GM12878 (cell line): ENCODE data around the gene RETREG1. TPM values are rescaled to one million over a fixed set of nuclear protein-coding genes. Genes with fewer than 3 reads are reported as not detected.

Experiments
- ATAC-seq: fragments of 200-7000 bp; cut with Tn5 transposase; 3 replicates; pipeline ENCODE4 v1.9.1; 2020; ENCODE audit warnings: mild to moderate bottlenecking, moderate library complexity
- BruUV-seq: library from RNA; stranded (reverse); fragments of 400-500 nt; replicated peaks from 2 replicates; lab custom pipeline; 2021; lab: Mats Ljungman, UMichigan
- CTCF ChIA-PET: fragments of 300-600 bp; sonication (Branson Sonifier 250); formaldehyde crosslinking; extraction: SDS; loops from one replicate; lab custom pipeline; 2021; ENCODE audit warnings: inconsistent platforms; lab: Yijun Ruan, JAX
- POLR2A ChIA-PET: fragments of 350-600 bp; formaldehyde crosslinking; extraction: SDS; loops from one replicate; lab custom pipeline; 2021; ENCODE audit warnings: inconsistent platforms; lab: Charles Lee
- RAD21 ChIA-PET: fragments of 300-600 bp; sonication (Branson Sonifier 250); formaldehyde crosslinking; loops from one replicate; lab custom pipeline; 2023; ENCODE audit warnings: antibody characterized with exemption; ENCODE audit not compliant: unreplicated experiment; lab: Charles Lee
- SMC1A ChIA-PET: fragments of 300-600 bp; sonication (Branson Sonifier 250); formaldehyde crosslinking; loops from one replicate; lab custom pipeline; 2023; ENCODE audit not compliant: unreplicated experiment, uncharacterized antibody; lab: Charles Lee
- DNase-seq: peaks from one replicate; pipeline ENCODE4 v3.0.0-alpha.2; 2011; ENCODE audit warnings: low read depth, low spot score
- FAIRE-seq: peaks from 3 replicates; lab custom pipeline; 2011; peaks lifted over from hg19 to GRCh38; lab: Jason Lieb, UNC
- H2AFZ ChIP-seq: 2 replicates; pipeline ENCODE4 v1.6.0; 2011; ENCODE audit warnings: low read depth, low read length, control low read depth; ENCODE audit not compliant: control insufficient read depth
- H3K27ac ChIP-seq: 2 replicates; pipeline ENCODE4 v1.5.1; 2011; ENCODE audit warnings: control low read depth; ENCODE audit not compliant: control insufficient read depth, insufficient read depth
- H3K27me3 ChIP-seq, 2 experiments: replicated peaks in 1 of 2; 2 replicates each; pipeline versions ENCODE4 v1.6.0 to v1.6.1; 2011; ENCODE audit warnings: low read length in 1 of 2; ENCODE audit not compliant: control insufficient read depth in 2 of 2, insufficient read depth in 2 of 2
- H3K36me3 ChIP-seq, 2 experiments: 2 replicates each; pipeline ENCODE4 v1.5.1; 2011; ENCODE audit warnings: low read length in 1 of 2; ENCODE audit not compliant: control insufficient read depth in 2 of 2, insufficient read depth in 2 of 2
- H3K4me1 ChIP-seq: 2 replicates; pipeline ENCODE4 v1.6.1; 2011; ENCODE audit warnings: mild to moderate bottlenecking, low read length, moderate library complexity, mixed read lengths; ENCODE audit not compliant: control insufficient read depth, insufficient read depth
- H3K4me2 ChIP-seq: 2 replicates; pipeline ENCODE4 v1.6.0; 2011; ENCODE audit warnings: control low read depth; ENCODE audit not compliant: control insufficient read depth, insufficient read depth
- H3K4me3 ChIP-seq: fragments of 200-600 bp; sonication (generic); 2 replicates; pipeline ENCODE4 v1.5.1; 2016
- H3K79me2 ChIP-seq: 2 replicates; pipeline ENCODE4 v1.6.0; 2011; ENCODE audit warnings: low read length; ENCODE audit not compliant: control insufficient read depth, insufficient read depth
- H3K9ac ChIP-seq: 2 replicates; pipeline ENCODE4 v1.8.0; 2011; ENCODE audit warnings: low read length, control low read depth, mixed read lengths; ENCODE audit not compliant: control insufficient read depth, insufficient read depth
- H3K9me3 ChIP-seq: replicated peaks from 3 replicates; pipeline ENCODE4 v1.5.1; 2011; ENCODE audit warnings: mild to moderate bottlenecking, low read length; ENCODE audit not compliant: control insufficient read depth, insufficient read depth
- H4K20me1 ChIP-seq: 2 replicates; pipeline ENCODE4 v1.6.0; 2011; ENCODE audit not compliant: control insufficient read depth, insufficient read depth
- CBFB ChIP-seq: IDR thresholded peaks from 2 replicates; pipeline ENCODE4 v1.6.1; 2016; ENCODE audit warnings: antibody characterized with exemption, low read depth
- CEBPZ ChIP-seq: fragments of 150-350 bp; IDR thresholded peaks from 2 replicates; pipeline ENCODE4 v1.6.1; 2016; ENCODE audit warnings: low read depth, low read length
- EP300 ChIP-seq, 2 experiments: fragments of 150-350 bp in 1 of 2; IDR thresholded peaks; 2 replicates each; pipeline ENCODE4 v1.6.1; 2011 to 2012; ENCODE audit warnings: low read depth in 2 of 2, low read length in 2 of 2, borderline replicate concordance in 1 of 2, improper control_type of control experiment in 1 of 2, inconsistent platforms in 1 of 2; ENCODE audit not compliant: control insufficient read depth in 1 of 2
- ETV6 ChIP-seq, 2 experiments: fragments of 450-650 bp in 1 of 2; IDR thresholded peaks in 1 of 2; conservative IDR thresholded peaks in 1 of 2; 2 replicates each; pipeline ENCODE4 v1.6.1; 2014; ENCODE audit warnings: antibody characterized with exemption in 1 of 2, borderline replicate concordance in 1 of 2, low read depth in 1 of 2, mild to moderate bottlenecking in 1 of 2, moderate library complexity in 1 of 2
- IRF5 ChIP-seq: fragments of 450-650 bp; IDR thresholded peaks from 2 replicates; pipeline ENCODE4 v1.6.1; 2017; ENCODE audit warnings: borderline replicate concordance
- MEF2B ChIP-seq: fragments of 450-650 bp; IDR thresholded peaks from 2 replicates; pipeline ENCODE4 v1.6.1; 2018; ENCODE audit warnings: mild to moderate bottlenecking, moderate library complexity; ENCODE audit not compliant: partially characterized antibody, poor library complexity, severe bottlenecking
- MYB ChIP-seq: fragments of 150-350 bp; IDR thresholded peaks from 2 replicates; pipeline ENCODE4 v1.6.1; 2014; ENCODE audit warnings: mild to moderate bottlenecking, low read depth, low read length, borderline replicate concordance
- NR2C2 ChIP-seq: IDR thresholded peaks from 2 replicates; pipeline ENCODE4 v1.6.1; 2011; ENCODE audit warnings: borderline replicate concordance, low read depth; ENCODE audit not compliant: control insufficient read depth, insufficient read length
- NRF1 ChIP-seq: conservative IDR thresholded peaks from 2 replicates; pipeline ENCODE4 v1.6.1; 2011; ENCODE audit warnings: mild to moderate bottlenecking, low read depth, low read length, improper control_type of control experiment
- SMAD1 ChIP-seq: fragments of 450-650 bp; IDR thresholded peaks from 2 replicates; pipeline ENCODE4 v1.6.1; 2018; ENCODE audit warnings: mild to moderate bottlenecking, low read depth; ENCODE audit not compliant: partially characterized antibody
- SREBF1 ChIP-seq: IDR thresholded peaks from 2 replicates; pipeline ENCODE4 v1.6.1; 2012; ENCODE audit warnings: mild to moderate bottlenecking, low read length
- STAT1 ChIP-seq: fragments of 450-650 bp; conservative IDR thresholded peaks from 2 replicates; pipeline ENCODE4 v1.6.1; 2014; ENCODE audit warnings: antibody characterized with exemption, mild to moderate bottlenecking
- STAT3 ChIP-seq: IDR thresholded peaks from 2 replicates; pipeline ENCODE4 v1.6.1; 2011; ENCODE audit warnings: low read depth, low read length, improper control_type of control experiment
- WGBS: methylation state at CpG from one replicate; pipeline ENCODE4 v1.1.6; 2016; ENCODE audit warnings: low lambda C conversion rate; ENCODE audit not compliant: insufficient replicate concordance, insufficient coverage; ENCODE audit errors: missing lambda C conversion rate; 5-methylcytosine and 5-hydroxymethylcytosine counted together
- in situ Hi-C: fragments of 300-500 bp; cut with MboI; formaldehyde crosslinking; loops from 9 replicates; pipeline ENCODE4 v1.14.3; 2018; ENCODE audit warnings: mixed read lengths
- intact Hi-C: fragments of 100-400 bp; cut with micrococcal nuclease; formaldehyde crosslinking; loops from one replicate; pipeline ENCODE4 v1.14.2; 2022; ENCODE audit not compliant: unreplicated experiment
- polyA plus RNA-seq, 11 experiments: library from polyadenylated mRNA; depleted of rRNA in 4 of 11; unstranded in 6 of 11; stranded (reverse) in 5 of 11; fragments of >200 nt; fragmentation: Nextera tagmentation in 4 of 11; fragmentation: Illumina TruSeq in 1 of 11; extraction: Ambion mirVana in 4 of 11; extraction: Trizol in 1 of 11; gene quantifications; 1 replicate in 1 of 11; 2 replicates in 10 of 11; pipeline versions ENCODE4 v1.2.1 to v1.2.3, GENCODE V29; 2011 to 2016; ENCODE audit warnings: inconsistent platforms in 2 of 11, missing spikeins in 2 of 11, low read depth in 1 of 11
- total RNA-seq, 4 experiments: library from RNA; depleted of rRNA in 3 of 4; stranded (reverse); fragments of >200 nt in 3 of 4; fragmentation: Illumina TruSeq in 1 of 4; extraction: Trizol in 1 of 4; gene quantifications; 2 replicates each; pipeline versions ENCODE4 v1.2.1 to v1.2.3, GENCODE V29; 2013 to 2021
- TF ChIP-seq, protein P1 (sequence below): fragments of 450-650 bp; IDR thresholded peaks from 2 replicates; pipeline ENCODE4 v1.6.1; 2014; ENCODE audit warnings: mild to moderate bottlenecking

The RETREG1 gene
- total and polyA plus RNA-seq, 10 of the 15 experiments (the other 5 are each of a cell fraction or from before 2014, with no cell fraction given), result 3.9 to 8.9 (median 6.4) TPM

- Histone ChIP-seq H4K20me1 (no peaks in the 10 kb centered on the region; the same call in none of the 2 replicates), H3K36me3 (peaks cover 5 to 40% of the 10 kb centered on the region in 2 experiments), H3K79me2 (peaks cover 42% of the 10 kb centered on the region), H3K27me3 (no peaks in the 10 kb centered on the region), H3K9me3 (no peaks in the 10 kb centered on the region; the same call in 2 of the 3 replicates), H3K4me3 (peak overlapping the region; percentile 5), H3K9ac (no peak overlapping the region), H2AFZ (no peak overlapping the region), H3K4me1 (peaks cover 15% of the 10 kb centered on the region), H3K27ac (no peak overlapping the region), H3K4me2 (no peak overlapping the region)
- FAIRE-seq, result no peak
- in situ Hi-C loops (loop anchor here (25.0 kb wide), 1 partner anchor 1749 kb away; no protein-coding TSS in a partner anchor), intact Hi-C loops (no loop called here)
- ChIA-PET POLR2A (no interaction called here), SMC1A (interaction anchor here (1.2 kb wide), 1 partner anchor 11 kb away, joined by 7 read pairs; no protein-coding TSS in a partner anchor), CTCF (interaction anchor here (1.4 to 1.6 kb wide), 2 partner anchors 16 to 300 kb away, joined by 3 read pairs; no protein-coding TSS in a partner anchor), RAD21 (no interaction called here)
- no peak for DNase-seq
- TF ChIP-seq CBFB, result no peak
- TF ChIP-seq CEBPZ, result no peak
- TF ChIP-seq IRF5, result no peak
- no peak for TF ChIP-seq NRF1
- no peak for TF ChIP-seq MEF2B
- TF ChIP-seq SREBF1, result no peak
- no peak for TF ChIP-seq SMAD1
- TF ChIP-seq, protein P1, sequence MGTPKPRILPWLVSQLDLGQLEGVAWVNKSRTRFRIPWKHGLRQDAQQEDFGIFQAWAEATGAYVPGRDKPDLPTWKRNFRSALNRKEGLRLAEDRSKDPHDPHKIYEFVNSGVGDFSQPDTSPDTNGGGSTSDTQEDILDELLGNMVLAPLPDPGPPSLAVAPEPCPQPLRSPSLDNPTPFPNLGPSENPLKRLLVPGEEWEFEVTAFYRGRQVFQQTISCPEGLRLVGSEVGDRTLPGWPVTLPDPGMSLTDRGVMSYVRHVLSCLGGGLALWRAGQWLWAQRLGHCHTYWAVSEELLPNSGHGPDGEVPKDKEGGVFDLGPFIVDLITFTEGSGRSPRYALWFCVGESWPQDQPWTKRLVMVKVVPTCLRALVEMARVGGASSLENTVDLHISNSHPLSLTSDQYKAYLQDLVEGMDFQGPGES, result no peak
- TF ChIP-seq STAT3, result no peak
- no peak for TF ChIP-seq ETV6 (conservative IDR thresholded peaks at IDR 0.05 in 1 of 2, IDR thresholded peaks at IDR 0.05 in 1 of 2; ENCODE audit: borderline replicate concordance in 1 of 2, low read depth in 1 of 2)
- no peak for TF ChIP-seq EP300 (IDR thresholded peaks at IDR 0.05; ENCODE audit: borderline replicate concordance in 1 of 2, control insufficient read depth in 1 of 2, low read depth in 2 of 2, low read length in 2 of 2)
- TF ChIP-seq NR2C2, result no peak
- TF ChIP-seq MYB, result no peak
- TF ChIP-seq STAT1, result no peak
- 100% methylated on average over 1 of the region's 1 CpG for WGBS
- no peak for ATAC-seq
- BruUV-seq, result no TSS peak
Measured at GRCh38 chr5:16461026-16461425, 155.8 kb downstream of the RETREG1 start.
